NCI-H748 (cell line): ENCODE results near the gene RXFP4.
"Not testable (repeated sequence)": the region's sequence is repeated elsewhere in the genome, so short reads cannot be mapped to it uniquely, and the experiment has no call there.

Experiments used
- DNase-seq: peaks from one replicate; lab custom pipeline; 2025; ENCODE audit not compliant: unreplicated experiment; lab: John Stamatoyannopoulos, UW

RXFP4 gene

GRCh38 chr1:155976913-155977689, 35.7 kb downstream of the RXFP4 start:
- DNase-seq, result peak; percentile 41

- DNase-seq, result peak; percentile 48
Observed at GRCh38 chr1:155977690-155978324, 36.4 kb downstream of the RXFP4 start.

- DNase-seq, result peak; percentile 67
Observed at GRCh38 chr1:155978325-155978972, 37.0 kb downstream of the RXFP4 start, which contains the start of gene ARHGEF2. TSS of gene ARHGEF2 (minus strand) at chr1:155978547. CDS start at chr1:155978427, 120 bp downstream.

- DNase-seq, result no peak
Observed at GRCh38 chr1:155978973-155979429, 37.6 kb downstream of the RXFP4 start.

DNA sequence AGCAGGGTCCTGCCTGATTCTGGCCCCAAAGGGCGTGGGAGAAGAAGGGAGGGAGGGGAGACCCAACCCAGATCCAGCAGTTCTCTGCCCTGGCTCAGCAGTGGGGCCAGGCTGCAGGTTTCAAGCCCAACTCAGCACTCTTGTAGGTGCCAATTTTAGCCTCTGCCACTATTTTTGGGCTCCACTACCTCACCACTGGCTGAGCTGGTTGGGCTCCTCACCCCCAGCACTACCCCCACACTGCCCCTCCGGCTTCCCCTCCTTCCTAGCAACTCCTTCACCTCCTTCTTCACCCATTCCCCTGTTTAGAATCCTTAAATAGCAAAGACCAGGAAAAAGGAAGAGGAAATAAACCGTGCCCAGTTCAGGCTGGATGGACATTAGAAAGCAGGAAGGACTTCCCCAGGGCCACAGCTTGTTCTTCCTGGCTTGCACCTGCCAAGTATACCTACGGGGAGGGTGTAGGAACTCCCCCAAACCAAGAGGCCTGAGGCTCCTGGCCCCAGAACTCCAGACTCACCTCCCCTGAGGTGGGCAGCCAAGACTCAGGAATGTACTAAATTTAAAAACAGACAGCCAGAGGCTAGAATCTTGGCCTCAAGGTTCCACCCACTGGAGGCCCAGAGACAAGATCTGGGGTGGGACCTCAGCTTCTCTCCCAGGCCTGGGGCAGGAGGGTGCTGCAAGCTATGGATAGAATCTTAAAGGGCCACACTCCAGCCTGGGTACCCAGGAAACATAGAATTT, 38.3 kb downstream of the RXFP4 start:
- no peak for DNase-seq

DNA sequence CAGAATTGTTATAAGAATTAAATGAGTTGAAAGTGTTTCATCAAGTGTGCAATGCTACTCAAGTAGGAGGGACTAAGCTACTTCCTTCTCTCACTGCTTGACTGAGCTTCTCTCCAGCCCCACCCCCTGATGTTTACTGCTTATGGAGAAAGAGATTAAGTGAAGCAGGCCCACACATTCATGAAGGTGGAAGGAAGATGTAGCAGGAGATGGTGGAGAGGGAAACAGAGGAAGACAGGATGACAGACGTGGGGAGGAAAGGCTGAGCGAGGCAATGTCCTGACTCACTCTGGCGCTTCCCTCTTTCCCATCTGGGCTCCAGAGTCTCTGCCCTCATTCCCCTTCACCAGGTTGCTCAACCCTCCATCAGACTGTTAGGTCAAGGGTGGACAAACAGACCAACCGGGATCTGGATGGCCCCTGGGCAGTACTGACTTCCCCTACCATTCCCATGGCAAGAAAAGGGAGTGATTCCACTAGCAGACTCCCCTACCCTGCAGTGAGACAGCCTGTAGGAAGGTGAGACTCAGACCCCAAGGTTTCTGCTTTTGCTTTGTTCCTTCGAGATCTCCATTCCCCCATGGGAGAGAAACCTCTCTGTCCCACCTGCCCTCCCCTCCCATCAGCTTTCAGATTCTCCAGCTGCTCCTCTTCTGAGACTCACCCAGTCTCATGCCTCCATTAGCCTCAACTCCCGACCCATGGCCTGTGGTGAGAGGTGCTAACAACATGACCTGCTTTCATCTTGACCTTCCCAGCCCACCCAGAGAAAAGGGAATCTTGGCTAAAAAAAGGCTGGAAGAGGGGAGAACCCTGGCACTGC, 40.0 kb downstream of the RXFP4 start:
- no peak for DNase-seq

- DNase-seq, result no peak
Observed at GRCh38 chr1:155982106-155982505, 40.7 kb downstream of the RXFP4 start.

DNA sequence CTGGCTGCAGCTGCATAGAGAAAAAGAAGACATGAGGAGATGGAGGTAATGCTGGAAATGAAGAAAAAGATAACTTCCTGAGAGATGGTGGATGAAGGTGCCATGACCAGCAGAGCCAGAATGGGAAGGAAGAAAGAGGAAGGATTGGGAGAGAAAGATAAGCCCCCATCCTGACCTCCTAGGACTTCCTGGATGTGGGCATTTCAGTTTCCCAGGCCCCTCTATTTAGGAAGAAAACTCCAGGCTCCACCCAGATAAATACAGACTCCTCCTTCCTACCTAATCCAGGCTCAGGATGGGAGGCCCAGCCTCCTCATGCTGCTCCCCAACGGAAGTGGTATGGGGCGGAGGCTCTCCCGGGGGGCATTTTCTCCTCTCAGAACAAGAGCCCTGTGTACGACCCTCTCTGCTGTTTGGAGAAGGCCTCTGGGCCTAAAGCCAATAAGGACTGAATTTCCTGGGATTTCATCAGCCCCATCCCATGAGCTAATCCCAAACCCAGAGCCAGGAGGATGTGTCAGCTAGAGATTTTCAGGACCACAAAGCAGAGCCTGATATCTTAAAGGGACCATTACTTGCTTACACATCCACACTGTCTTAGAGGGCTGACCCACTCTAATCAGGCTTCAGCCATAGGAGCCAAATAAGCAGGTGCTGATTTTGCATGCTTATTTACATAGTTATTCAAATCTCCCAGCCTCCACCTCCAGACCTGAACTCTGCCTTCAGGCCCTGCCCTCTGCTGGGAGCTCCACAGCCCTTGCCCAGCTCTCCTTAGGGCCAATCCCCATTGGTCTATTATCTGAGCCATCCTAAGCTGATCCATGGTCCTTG, 42.0 kb downstream of the RXFP4 start:
- DNase-seq, result peak; percentile 11

GRCh38 chr1:155984341-155984740, 42.9 kb downstream of the RXFP4 start:
- DNase-seq, result peak; percentile 66

DNA sequence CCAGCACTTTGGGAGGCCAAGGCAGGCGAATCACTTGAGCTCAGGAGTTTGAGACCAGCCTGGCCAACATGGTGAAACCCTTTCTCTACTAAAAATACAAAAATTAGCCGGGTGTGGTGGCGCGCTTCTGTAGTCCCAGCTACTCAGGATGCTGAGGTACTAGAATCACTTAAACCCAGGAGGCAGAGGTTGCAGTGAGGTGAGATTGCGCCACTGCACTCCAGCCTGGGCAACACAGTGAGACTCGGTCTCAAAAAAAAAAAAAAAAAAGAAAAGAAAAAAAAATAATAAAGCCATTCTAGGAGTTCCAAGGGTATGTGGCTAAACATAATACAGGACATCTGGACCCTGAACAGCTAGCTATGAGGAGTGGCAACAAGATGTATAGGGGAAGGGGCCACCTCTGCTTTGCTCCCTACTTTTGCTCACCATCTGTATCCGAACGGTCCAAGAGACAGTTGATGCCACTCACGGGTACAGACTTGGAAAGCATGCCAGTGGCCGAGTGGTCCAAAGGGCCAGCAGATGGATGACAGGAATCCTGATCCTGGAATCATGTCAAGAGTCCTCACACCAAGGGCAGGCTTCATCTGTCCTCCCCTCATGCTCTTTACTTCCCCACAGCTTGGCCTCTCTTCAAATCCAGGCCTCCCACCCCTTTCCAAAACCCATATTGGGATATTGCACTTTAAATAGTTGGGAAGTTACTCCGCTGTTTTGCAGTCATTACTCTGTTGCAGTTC, 43.6 kb downstream of the RXFP4 start:
- DNase-seq, result not testable (repeated sequence)

DNA sequence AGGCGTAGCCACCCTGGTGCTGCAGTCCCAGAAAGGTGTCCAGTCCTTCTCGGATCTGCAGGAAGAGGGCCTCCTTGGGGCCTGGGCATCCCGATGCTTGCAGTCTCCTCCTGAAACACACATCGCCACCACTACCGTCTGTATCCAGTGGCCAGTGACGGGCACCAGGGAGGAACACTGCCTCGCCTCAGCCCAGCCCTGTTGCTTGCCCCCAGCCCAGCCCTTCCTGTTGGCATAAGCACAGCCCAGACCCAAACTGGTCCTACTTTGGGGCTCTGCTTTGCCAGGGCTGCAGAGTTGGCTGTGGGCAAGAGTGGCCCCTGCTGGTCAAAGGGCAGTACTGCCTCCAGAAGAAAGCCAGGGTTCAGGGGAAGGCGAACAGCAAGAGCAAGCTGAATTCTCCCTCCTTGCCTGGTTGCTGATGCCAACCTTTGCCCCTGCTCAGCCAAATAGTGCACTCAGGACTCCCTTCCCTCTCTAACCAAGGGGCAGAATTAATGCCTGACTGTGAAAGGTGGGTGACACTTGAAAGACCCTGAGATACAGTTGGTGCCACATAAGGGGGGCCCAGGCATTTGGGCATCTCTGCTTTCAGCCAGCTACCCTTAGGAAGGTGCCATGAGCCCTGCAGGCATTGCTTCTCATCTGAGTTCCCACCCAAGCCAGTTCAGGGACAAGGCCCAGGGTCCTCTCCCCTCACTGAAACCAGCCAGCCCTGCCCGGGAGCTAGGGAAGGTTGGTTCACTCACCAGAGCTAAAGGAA, 48.0 kb downstream of the RXFP4 start:
- peak; percentile 57 for DNase-seq

DNA sequence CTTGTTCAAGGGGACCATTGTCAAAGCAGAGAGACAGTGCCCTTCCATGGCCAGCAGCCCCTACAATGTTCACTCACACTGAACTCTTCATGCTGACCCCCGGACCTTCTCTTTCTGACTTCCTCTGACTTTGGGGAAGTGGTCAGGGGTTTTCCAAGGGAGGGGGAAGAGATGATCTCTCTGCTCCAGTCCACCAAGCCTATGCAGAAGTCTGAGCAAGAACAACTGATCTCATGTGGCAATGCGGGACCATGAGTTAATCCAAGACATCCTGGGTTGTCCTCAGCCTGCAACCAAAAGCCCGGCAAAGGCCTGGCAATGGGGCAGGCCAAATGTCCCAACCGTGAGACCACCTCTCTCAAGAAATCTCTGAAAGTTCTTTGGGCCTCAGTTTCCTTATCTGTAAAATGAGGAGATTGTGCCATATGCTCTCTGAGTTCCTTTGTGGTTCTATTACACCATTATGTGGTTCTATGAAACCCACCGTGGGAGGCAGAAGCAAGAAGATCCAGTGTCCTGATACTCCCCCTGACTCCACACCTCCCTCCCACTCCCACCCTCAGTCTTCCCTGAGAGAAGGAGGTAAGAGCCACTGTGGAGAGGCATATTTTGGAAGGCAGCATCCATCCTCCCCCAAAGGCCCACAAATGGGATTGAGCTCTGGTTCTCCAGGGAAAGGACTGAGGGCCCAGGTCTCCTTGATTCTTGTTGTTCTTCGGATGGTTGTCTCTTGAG, 48.7 kb downstream of the RXFP4 start:
- no peak for DNase-seq
